ENCODE results near the gene CARMIL3. TPM values are rescaled to one million over a fixed set of nuclear protein-coding genes. Genes with fewer than 3 reads are reported as not detected.

CARMIL3 gene
- total RNA-seq, 3 donors from 2014 or later, result 0.16 to 0.98 (median 0.73) TPM

GRCh38 chr14:24068711-24069410 lies 17.1 kb downstream of the CARMIL3 start:
- intact Hi-C loops (cut with DNase I; ENCODE audit: low total_unique reads), result no loop called here
- Histone ChIP-seq H3K36me3 (no peaks in the 10 kb centered on the region), H3K9me3 (no peaks in the 10 kb centered on the region), H3K27me3 (peaks cover 0 to 6% of the 10 kb centered on the region in 2 donors), H3K4me1 (no peaks in the 10 kb centered on the region), H3K4me3 (no peak overlapping the region), H3K27ac (no peak overlapping the region)
- TF ChIP-seq POLR2A (IDR thresholded peaks at IDR 0.05), result no peak
- TF ChIP-seq, protein P1, sequence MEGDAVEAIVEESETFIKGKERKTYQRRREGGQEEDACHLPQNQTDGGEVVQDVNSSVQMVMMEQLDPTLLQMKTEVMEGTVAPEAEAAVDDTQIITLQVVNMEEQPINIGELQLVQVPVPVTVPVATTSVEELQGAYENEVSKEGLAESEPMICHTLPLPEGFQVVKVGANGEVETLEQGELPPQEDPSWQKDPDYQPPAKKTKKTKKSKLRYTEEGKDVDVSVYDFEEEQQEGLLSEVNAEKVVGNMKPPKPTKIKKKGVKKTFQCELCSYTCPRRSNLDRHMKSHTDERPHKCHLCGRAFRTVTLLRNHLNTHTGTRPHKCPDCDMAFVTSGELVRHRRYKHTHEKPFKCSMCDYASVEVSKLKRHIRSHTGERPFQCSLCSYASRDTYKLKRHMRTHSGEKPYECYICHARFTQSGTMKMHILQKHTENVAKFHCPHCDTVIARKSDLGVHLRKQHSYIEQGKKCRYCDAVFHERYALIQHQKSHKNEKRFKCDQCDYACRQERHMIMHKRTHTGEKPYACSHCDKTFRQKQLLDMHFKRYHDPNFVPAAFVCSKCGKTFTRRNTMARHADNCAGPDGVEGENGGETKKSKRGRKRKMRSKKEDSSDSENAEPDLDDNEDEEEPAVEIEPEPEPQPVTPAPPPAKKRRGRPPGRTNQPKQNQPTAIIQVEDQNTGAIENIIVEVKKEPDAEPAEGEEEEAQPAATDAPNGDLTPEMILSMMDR (IDR thresholded peaks at IDR 0.05), result no peak
- no peak for TF ChIP-seq POLR2AphosphoS5 (IDR thresholded peaks at IDR 0.05)
- DNase-seq (ENCODE audit: low spot score in 2 of 2), result no peak

- DNase-seq (ENCODE audit: low spot score in 2 of 2), result no peak
Measured at GRCh38 chr14:24069411-24069735, 17.6 kb downstream of the CARMIL3 start.

DNA sequence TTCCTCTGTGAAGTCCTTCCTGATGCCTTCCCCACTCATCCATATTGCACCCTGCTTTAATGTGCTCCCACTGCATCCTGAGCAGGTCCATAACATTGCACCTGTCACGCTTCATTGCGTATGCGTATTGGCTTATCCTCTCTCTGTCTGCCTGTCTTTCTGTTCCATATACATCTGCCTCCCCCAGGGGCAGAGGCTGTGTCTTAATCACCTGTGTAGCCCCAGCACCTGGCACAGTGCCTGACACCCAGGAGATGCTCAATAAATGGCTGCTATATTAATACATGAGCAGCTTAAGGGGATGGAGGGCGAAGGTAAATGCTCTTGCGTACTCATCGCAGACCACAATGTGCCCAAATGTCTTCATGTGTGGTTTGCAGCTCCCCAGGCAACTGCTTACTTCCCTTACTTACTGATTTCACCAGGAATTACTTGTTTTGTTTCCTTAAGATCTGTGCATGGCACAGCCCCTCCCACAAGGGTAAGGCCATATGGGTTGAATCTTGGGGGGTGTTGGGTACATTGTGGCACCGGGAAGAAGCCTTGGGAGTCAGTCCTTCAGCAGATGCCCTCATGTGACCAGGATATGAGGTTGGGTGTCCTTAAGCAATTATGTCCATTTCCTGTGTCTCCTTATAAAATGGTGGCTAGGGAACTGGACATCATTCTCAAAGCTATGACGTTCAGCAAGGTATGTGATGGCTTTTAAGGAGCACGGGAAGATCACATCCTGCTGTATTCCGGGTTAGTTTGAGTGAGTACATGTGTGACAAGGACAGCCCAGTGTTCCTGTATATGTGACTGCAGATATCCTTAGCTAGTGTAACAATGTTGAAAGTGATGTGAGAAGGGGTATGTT lies 18.7 kb downstream of the CARMIL3 start:
- H3K27me3 ChIP-seq, result peaks cover 0 to 6% of the 10 kb centered on the region in 2 donors
- TF ChIP-seq, protein P1 (IDR thresholded peaks at IDR 0.05), result no peak
- TF ChIP-seq POLR2AphosphoS5 (IDR thresholded peaks at IDR 0.05) (no peak), POLR2A (IDR thresholded peaks at IDR 0.05) (no peak)
- intact Hi-C loops (cut with DNase I; ENCODE audit: low total_unique reads), result loop anchor here (10.0 kb wide), 1 partner anchor 1586 kb away; no protein-coding TSS in a partner anchor
- no peak overlapping the region for H3K4me3 ChIP-seq
- H3K4me1 ChIP-seq, result no peaks in the 10 kb centered on the region
- DNase-seq (ENCODE audit: low spot score in 2 of 2), result no peak
- H3K27ac ChIP-seq, result no peak overlapping the region
- no peaks in the 10 kb centered on the region for H3K36me3 ChIP-seq
- H3K9me3 ChIP-seq, result no peaks in the 10 kb centered on the region

More at GRCh38 chr14:24069411-24069735, 17.6 kb downstream of the CARMIL3 start:
- Histone ChIP-seq H3K27ac (no peak overlapping the region), H3K9me3 (no peaks in the 10 kb centered on the region), H3K4me1 (no peaks in the 10 kb centered on the region), H3K4me3 (no peak overlapping the region), H3K36me3 (no peaks in the 10 kb centered on the region), H3K27me3 (peaks cover 0 to 6% of the 10 kb centered on the region in 2 donors)
- TF ChIP-seq, protein P1 (IDR thresholded peaks at IDR 0.05), result no peak
- TF ChIP-seq POLR2A (IDR thresholded peaks at IDR 0.05) (no peak), POLR2AphosphoS5 (IDR thresholded peaks at IDR 0.05) (no peak)
- intact Hi-C loops (cut with DNase I; ENCODE audit: low total_unique reads), result no loop called here

- peaks cover 0 to 6% of the 10 kb centered on the region in 2 donors for H3K27me3 ChIP-seq
- no peaks in the 10 kb centered on the region for H3K9me3 ChIP-seq
- H3K4me3 ChIP-seq, result no peak within 1 kb of the TSS
- intact Hi-C loops (cut with DNase I; ENCODE audit: low total_unique reads), result loop anchor here (10.0 kb wide), 1 partner anchor 1586 kb away; no protein-coding TSS in a partner anchor
- no peak for TF ChIP-seq POLR2AphosphoS5 (IDR thresholded peaks at IDR 0.05)
- TF ChIP-seq POLR2A (IDR thresholded peaks at IDR 0.05), result no peak
- TF ChIP-seq, protein P1 (IDR thresholded peaks at IDR 0.05), result no peak
- H3K36me3 ChIP-seq, result no peaks in the 10 kb centered on the region
- no peaks in the 10 kb centered on the region for H3K4me1 ChIP-seq
- no peak for DNase-seq (ENCODE audit: low spot score in 2 of 2)
- H3K27ac ChIP-seq, result no peak within 1 kb of the TSS
Measured at GRCh38 chr14:24071144-24071697, 19.4 kb downstream of the CARMIL3 start, which contains the start of gene CPNE6. TSS of gene CPNE6 (plus strand) at chr14:24071562. CDS start at chr14:24072937, 1,375 bp downstream.
